Hematopoietic multipotent progenitor cell treated with erythropoietin and hydrocortisone succinate and interleukin-3 and kit ligand, for 15 days (in vitro differentiated cells): Measurements from ENCODE around the gene CPED1.
"Not testable (repeated sequence)": the region's sequence is repeated elsewhere in the genome, so short reads cannot be mapped to it uniquely, and the experiment has no call there.

Source experiments
- DNase-seq: peaks from one replicate; pipeline ENCODE4 v3.0.0-alpha.2; 2015; ENCODE audit warnings: low spot score

Gene CPED1

DNA sequence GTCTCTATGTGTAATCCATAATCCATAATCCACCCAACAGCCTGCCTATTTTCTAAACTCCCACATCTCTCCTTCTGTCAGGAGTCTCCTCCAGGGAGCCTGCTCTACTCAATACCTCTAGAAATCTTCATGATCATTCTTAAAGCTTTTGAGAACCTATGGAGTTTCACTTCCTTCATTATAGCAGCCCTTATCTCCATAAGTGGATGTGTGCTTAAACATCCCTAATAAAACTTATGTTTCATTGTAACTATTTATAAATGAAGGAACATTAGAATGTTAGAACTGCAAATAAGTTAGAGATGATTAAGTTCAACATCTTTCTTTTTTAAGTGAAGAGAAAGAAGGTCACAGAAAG is 8.5 kb downstream of the CPED1 start:
- no peak for DNase-seq

DNA sequence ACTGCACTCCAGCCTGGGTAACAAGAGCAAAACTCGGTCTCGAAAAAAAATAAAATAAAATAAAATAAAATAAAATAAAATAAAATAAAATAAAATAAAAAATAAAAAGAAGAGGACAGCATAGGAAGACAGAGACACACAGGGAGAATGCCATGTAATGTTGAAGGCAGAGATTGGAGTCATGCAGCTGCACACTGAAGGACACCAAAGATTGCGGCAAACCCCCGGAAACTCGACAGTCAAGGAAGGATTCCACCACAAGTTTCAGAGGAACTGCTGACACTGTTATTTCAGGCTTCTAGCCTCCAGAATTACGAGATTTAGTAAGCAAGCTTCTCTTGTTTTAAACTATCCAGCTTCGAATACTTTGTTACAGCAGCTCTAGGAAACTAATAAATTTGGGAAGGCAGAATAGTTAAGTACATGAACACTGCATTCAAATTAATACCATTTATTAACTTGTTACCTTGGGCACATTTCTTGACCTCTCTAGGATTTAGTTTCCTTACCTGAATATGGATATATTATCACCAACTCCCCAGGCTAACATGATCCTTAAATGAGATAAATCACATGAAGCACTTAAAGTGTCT is 9.5 kb downstream of the CPED1 start:
- DNase-seq: no peak

DNA sequence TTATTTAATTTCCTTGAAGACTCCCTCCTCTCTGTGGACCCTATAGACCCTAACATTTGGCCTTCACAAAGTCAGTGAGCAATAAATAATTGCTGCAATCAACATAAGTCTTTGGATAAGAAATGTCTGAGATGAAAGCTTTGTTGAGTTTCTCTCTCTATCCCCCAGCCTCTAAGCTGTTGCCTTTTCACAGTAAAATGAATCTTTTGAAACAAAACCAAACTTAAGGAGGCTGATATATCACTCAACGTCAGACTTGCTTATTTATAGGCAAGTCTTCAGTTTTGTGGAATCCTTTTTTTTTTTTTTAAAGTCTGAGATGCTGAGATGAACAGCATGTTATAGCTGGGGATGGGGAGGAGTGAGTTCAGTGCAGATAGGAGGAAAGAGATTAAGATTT is 10.0 kb downstream of the CPED1 start:
- DNase-seq: no peak

DNA sequence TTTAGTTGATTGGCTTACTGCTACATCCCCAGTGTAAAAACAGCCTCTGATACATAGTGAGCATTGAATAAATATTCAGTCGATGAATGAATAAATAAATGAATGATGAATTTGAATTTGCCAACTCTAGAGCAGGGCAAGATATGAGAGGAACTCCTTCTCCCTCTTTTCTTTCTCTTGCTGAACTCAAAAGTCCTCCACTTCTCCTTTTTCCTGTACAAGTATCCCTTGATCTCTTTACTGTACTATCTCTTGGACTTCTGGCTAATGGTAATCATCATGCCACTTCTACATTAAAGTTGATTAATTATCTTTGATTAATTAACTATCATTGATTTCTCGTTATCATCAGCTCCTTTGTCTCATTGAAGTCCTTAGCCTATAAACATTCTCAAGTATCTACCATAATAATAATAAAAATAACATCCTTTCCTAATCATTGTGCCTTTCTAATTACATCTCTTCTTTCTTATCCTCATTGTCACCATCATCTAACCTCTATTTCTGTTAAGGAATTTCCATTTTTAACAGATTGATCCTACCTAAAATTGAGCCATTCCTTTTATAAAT is 10.6 kb downstream of the CPED1 start:
- DNase-seq: no peak

DNA sequence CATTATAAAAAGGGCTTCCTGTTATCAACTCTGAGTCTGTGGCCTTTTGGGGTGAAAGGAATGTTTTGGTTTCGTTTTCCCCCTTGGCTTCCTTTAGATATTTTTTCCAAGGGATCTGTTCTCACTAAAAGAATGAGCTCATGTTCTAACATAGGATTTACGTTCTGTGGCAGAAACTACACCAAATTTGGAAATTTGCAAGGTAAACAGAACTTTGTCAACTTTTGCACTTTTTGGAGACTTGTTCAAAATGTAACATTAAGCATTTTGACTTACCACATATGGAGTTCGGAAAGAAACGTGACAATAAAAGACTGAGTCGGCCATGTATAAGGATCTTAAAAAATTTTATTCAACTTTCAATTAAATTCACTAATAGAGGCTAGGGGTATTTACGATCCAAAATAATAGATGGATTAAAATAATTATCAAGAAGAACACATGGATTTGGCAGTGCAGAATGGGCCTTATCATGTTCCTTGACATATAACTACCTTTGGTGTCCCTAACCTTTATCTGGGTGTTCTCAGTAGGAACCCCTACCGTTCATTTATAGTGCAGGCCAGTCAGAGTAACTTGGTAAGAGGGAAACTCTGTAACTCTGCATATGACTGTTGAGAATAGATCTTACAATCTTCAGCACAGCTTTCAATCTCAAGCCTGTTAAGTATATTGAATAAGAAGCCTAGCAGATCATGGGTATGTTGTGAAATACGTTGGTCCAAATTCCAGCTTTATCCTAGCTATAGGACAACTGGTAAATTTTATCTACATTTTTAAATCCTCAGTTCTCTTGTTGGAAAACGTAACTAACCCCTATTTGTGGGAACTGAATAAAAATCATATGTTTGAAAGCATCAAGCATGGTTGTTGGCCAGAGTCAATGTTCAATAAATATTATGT is 11.8 kb downstream of the CPED1 start:
- peak; percentile 50 for DNase-seq

DNA sequence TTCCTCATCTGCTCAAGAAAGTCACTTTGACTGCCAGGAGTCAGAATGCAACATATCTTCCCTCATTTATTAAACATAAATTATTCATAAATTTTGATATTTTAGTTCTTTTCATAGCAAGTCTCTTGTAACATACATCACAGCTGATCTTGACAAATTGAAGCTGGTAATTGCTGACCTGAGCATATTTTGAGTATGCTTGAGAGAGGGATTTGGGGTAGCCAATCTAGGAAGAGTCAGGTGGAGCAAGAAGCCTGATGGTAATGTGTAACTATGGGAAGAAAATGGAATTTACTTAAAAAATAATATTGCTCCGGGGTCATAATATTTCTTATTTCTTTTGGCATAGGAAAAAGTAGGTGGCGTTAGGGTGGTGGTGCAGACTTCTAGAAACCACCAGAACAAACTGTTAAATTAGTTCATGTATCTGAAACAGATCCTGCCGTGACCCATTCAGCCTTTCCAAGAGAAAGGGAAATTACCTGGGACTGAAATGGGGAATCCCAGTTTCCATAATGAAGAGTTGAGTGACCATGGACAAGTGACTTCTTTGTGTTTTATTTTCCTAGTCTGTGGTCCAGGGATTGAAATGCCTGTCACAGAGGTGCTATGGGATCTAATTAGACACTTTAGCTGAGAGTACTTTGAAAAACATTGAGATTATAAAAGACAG is 12.9 kb downstream of the CPED1 start:
- DNase-seq: no peak

DNA sequence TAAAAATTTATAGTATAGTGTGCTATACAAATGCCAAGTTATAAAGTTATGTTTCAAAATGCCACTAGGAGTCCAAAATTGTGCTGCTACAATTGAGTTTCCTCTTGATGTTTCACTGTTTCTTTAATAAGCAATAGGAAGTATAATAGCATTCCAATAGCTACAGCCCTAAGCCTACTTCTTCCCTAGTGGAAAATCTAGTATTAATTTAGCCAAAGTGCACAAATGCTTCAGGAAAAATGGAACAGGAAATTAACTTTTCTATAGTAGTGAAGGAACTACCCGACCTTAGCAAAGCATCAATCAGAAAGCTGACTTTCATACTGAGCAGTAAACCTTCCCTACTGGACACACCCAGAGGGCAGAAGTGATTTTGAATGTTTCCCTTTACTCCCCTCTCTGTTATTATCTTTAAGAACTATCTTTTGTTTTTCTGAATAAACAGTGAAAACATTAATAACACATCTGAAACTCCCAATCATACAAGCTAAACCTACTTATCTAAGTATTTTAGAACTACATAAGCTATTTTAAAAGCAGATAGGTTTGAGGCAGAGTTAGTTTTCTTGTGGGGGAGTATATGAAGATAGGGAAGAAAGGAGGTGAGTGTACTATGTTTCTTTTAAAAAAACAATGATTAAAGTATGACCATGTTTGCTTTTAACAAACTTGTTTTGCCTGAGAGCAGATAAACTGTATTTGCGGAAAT is 13.7 kb downstream of the CPED1 start:
- no peak for DNase-seq

DNA sequence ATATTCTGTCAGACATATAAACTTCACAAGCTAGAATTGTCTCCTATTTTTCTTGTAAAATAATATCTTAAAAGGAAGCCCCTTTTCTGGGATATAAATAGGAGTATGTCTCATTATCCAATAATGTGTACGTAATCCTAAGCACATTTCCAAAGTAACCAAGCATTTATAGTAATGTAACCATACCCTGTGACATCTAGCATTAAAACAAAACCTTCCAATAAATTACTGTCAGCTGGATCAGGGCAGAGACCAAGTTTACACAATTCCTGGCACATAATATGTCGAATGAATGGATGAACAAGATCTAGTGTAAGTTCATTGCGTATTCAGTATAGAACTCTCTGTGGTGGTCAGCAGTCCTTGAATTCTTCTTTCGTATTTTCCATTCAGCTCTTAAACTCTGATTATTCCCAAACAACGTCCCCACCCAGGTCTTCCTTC is 14.3 kb downstream of the CPED1 start:
- DNase-seq: no peak

DNA sequence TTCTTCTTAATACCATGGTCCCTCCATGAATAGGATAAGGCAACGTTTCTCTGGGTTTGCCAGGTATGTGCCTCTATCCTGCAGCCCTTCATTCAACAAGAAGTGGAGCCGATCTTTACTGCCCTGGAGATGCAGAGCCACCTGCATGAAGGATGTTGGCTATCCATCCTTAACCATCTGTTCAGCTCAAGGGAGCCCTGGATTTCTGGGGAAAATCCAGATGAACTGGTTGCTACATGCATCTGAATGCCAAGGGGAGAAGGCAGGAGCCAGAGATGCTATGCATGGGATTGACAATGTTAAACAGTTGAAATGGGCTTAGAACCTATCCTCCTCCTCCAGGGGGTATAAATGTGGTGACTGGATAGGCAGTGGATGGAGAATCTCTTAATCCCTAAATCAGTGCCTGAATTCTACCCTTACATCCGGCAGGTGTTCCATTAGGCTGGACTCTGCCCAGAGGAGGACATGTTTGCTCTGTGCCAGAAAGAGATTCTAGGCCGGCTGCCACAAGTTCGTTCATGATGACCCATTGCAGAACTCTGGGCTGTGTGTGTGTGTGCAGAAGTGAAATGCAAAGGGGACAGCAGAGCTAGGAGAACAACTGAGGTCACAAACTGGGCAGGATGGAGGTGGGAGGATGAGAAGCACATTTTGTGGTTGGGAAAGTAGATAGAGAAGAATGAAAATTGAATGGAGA is 15.6 kb downstream of the CPED1 start:
- DNase-seq: no peak

DNA sequence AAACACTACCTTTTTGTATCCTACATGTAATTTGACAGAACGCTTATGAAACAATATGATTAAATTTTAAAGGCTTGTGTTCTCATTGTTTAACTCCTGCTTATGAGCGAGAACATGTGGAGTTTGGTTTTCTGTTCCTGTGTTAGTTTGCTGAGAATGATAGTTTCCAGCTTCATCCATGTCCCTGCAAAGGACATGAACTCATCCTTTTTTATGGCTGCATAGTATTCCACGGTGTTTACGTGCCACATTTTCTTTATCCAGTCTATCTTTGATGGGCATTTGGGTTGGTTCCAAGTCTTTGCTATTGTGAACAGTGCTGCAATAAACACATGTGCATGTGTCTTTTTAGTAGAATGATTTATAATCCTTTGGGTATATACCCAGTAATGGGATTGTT is 16.5 kb downstream of the CPED1 start:
- DNase-seq: not testable (repeated sequence)

DNA sequence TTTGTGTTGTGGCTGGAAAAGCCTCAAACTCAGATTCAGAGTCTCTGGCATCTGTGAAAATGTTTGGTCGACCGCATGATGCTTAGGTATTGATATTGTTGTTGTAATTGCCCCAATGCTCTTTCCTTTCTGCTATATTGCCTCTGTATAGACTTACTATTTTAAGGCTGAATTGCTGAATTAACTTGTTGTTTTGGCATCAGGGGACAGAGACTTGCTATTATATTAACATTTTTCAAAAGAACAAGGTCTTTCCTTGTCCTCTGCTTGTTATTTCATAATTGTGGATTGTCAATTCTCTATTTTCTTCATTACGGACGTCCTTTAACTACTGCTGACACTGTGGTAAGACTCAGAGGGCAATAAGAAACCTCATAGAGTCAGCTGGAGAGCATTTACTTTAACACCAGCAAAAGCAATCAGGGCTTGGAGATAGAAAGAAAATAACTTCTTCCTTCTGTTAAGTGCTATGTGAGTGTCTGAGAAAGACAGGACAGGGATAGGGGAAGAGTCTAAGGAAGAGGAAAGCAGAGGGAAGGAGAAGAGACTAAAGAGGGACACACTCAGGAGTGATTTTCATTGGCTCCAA is 17.6 kb downstream of the CPED1 start:
- DNase-seq: no peak

DNA sequence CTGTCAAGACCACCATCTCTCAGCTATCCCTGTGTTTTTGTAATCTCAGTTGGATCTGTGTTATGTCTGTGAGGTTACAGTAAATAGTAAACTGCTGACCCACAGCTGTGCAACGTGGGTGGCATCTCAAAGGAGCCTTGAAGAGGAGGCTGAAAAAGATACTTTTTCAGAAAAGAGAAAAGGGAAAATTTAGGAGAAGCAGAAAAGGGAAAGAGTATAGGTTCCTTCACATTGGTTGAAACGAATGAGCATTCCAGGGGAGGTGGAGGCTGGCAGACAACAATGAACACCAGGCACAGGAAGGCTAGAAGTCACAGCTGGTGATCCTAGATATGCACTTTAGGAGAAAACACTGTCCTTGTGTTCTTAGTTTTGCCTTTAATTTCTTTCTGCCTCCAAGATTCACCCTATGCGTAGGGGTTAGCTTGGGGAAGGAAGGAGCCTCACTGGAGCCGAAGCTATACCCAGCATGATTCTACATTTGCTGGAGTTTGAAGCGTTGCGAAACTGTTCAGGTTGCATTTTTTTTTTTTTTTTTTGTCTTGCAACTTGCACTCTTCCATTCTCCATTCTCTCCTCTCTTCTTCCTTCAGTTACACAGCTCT is 18.3 kb downstream of the CPED1 start:
- DNase-seq: no peak

DNA sequence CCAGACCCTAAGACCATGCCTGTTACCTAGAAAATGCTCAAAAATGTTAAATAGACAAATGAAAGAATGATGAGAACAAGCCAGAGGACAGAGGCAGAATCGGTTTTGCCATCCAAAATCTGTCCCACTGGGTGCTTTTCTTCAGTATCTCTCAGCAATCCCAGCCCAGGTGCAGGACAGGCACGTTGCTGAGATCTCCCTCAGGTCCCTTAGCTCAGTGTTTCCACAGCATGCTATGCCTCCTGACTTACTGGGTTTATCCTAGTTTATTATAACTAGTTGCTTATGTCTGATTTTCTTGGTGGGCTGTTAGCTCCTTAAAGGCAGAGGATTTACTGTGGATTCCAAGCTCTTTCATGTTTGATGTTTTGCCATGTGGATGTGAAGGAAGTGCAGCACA is 20.3 kb downstream of the CPED1 start:
- DNase-seq: no peak

DNA sequence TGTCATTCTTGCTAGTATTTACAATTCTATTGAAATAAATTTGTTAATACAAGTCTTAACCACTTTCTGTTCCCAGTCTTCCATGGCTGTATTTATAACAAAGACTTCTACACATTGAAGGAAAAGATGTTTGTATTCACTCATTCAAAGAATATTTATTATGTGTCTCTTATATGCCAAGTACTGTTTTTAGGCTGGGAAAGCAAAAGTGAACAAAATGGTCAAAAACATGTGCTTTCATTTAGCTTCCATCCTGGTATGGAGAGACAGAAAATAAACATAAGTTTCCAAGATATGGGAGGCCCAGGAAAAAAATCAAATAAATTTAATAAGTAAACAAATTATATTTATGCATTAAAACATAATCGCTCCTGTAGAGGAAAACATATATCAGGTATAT is 22.9 kb downstream of the CPED1 start:
- DNase-seq: no peak

DNA sequence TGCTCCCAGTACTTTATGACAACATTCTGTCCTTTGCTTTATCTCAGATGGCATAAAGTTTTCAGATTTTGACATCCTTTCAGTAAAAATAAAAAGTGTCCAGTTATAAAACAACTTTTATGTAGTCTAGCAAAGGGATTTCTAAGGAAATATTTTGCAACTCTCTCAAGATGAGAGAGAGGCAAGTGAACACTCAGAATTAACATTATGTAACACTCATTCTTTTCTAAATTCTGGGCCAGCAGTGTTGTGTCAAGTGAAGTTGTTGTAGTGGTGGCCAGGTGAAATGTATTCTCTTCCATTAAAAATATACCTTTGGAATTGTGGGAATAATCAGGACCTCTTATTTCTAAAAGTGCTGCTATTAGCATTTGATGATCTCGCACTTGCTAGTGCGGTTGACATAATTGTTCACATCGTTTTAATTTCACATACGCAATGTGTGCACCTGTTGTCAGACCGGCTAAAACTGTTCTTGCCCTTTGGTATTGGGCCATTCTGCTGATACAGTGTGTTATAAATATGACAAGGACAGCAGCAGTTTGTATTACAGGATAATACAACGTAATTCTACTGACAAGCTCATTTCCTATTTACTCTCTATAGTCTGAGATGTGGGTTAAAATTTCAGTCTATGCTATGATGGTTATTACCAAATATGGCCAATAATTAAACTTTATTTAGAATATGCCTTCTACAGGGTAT is 23.8 kb downstream of the CPED1 start:
- DNase-seq: no peak

DNA sequence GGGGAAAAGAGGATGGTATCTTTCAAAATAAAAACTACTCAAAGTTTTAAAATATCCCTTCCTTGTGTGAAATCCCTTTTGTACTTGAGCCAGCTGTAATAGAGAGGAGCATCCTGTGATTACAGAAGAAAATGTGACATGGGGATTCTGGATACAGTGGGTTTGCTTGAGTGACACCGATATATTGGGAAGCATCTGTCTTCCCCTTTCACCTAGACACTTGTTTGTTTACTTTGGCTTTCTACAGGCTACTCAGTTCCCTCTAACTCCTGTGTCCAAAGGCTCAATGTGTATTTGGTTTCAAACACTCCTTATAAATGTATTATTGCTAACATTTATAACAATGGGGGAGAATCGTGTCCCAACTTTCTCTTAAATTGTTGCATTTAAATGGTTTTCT is 24.4 kb downstream of the CPED1 start:
- DNase-seq: no peak

DNA sequence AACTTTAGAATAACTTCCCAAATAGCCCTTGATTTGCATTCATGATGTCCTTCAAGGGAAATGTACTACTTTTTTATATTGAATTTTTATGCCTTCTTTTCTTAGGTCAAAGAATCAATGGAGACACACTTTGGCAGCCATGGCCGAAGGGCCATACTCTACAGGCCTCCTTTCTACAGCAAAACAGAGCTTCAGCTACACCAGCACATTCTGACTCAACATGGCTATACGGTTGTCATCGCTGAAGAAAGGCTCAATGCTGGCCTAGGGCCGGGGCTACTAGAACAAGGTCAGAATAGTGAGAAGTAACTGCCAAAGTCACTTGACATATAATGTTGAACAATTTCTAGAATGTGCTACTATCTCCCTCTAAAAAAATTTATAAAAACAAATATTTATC is 27.0 kb downstream of the CPED1 start:
- DNase-seq: no peak

DNA sequence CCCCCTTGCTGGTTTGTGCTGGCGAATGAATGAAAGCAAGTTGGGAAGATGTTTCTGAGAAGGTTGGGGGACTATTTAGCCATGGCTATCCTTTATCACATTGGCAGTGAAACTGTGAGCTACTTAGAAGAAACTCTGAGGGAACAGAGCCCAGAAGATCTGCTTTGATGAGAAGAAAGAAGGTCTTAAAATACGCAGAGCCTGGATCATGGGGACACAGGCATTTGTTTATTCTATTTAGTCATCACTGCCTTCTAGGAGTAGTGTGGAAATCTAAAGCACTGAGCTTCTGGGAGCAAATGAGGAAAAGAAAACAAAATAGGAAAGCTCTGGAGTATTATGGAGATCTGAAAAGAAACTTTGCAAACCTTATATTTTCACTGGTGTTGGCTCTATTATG is 28.5 kb downstream of the CPED1 start:
- DNase-seq: no peak

DNA sequence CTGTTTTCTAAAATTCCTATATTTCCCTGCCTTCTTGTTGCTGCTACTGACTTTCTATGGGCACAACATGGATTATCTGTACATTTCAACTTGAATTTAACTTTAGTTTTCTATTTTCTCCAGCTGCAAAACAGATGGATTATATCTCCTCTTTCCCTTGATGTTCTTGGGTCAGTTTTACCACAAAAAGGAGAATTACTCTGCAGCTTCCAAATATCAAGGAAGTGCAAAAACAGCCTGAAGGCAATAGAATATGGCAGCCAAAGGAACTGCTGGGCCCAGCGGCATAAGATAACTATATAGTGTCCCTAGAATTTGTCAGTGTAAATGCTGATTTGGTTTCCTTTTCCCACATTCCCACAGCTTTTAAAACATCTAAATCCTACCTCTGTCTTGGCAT is 29.1 kb downstream of the CPED1 start:
- DNase-seq: no peak

DNA sequence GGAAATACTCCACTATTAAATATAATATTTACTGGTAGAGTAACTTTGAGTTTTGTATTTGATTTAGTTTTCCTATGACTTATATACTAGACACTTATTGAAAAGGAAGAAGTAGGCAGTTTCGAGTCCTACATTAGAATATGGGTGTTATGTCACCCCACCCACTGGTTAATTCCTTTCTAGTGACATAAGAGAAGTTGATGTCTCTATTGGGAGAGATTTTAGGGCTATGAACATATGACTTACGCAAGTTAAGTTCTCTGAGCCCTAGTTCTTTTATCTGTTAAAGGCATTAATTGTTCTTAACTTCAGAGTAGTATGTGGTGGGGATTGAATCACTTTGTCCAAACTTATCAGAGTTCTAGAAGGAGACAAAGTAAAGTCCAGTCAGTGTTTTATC is 30.5 kb downstream of the CPED1 start:
- DNase-seq: no peak
